ENCODE data around the gene TMEM109.

DNA sequence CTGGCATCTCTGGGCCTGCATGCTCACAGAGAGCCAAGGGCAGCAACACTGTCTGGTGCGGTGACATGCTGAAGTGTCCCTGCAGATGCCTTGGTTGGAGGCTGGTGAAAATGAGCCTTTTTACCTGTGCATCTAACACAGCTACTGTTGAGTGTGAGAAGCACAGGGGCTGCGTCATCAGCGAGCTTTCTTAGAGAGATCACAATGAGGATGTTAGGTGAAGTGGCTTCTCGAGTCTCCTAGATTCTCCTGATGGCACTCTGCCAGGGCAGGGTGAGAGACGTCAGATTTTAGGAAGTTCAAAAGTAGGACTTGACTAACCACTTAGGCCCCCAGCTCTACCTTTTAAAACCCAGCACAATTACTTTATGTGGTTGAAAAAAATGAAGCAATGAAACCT, 41.6 kb downstream of the TMEM109 start:
- no peak for TF ChIP-seq POLR2AphosphoS5 (IDR thresholded peaks at IDR 0.05)
- TF ChIP-seq, protein P1, sequence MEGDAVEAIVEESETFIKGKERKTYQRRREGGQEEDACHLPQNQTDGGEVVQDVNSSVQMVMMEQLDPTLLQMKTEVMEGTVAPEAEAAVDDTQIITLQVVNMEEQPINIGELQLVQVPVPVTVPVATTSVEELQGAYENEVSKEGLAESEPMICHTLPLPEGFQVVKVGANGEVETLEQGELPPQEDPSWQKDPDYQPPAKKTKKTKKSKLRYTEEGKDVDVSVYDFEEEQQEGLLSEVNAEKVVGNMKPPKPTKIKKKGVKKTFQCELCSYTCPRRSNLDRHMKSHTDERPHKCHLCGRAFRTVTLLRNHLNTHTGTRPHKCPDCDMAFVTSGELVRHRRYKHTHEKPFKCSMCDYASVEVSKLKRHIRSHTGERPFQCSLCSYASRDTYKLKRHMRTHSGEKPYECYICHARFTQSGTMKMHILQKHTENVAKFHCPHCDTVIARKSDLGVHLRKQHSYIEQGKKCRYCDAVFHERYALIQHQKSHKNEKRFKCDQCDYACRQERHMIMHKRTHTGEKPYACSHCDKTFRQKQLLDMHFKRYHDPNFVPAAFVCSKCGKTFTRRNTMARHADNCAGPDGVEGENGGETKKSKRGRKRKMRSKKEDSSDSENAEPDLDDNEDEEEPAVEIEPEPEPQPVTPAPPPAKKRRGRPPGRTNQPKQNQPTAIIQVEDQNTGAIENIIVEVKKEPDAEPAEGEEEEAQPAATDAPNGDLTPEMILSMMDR (IDR thresholded peaks at IDR 0.05): no peak
